Activated CD4-positive, alpha-beta T cell treated with anti-CD3 and anti-CD28 coated beads for 48 hours (primary cell): Measurements from ENCODE around the gene ZNF649.

Experiments
- DNase-seq: peaks from one replicate; pipeline ENCODE4 v3.0.0-alpha.2; 2020

Gene ZNF649

GRCh38 chr19:51887522-51888498 lies 17.0 kb downstream of the ZNF649 start, which contains the start of gene ZNF577:
ZNF577 (minus strand) TSS chr19:51887951; CDS start chr19:51880382, 7,569 bp downstream.
- DNase-seq = peak; percentile 83

DNA sequence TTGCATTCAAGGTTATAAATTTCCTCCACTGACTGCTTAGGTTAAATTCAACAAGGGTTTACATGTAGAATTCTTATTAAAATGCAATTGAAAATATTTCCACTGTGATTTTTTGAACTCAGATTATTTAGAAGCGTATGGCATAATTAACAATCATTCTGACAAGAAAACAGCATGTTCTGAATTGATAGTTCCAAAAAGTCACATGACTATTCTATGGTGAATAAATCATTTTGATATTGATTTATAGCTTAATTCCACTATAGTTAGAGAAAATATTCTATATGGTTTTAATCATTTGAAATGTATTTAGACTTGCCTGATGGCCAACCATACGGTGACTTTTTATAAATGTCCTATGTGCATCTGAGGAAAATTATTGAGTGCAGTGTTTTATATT lies 20.1 kb downstream of the ZNF649 start:
- DNase-seq = no peak

DNA sequence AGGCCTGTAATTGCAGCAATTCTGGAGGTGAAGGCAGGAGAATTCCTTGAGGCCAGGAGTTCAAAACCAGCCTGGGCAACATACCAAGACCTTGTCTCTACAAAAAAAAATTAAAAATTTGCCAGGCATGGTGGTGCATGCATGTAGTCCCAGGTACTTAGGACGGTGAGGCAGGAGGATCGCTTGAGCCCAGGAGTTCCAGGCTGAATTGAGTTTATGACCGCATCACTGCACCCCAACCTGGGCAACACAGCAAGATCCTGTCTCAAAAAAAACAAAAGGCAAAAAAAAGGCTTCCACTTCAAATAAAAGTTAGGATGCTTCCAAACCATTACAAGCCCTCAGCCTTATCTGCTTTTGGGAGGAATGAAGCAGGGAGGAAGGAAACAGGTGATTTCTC lies 22.3 kb downstream of the ZNF649 start:
- no peak for DNase-seq

DNA sequence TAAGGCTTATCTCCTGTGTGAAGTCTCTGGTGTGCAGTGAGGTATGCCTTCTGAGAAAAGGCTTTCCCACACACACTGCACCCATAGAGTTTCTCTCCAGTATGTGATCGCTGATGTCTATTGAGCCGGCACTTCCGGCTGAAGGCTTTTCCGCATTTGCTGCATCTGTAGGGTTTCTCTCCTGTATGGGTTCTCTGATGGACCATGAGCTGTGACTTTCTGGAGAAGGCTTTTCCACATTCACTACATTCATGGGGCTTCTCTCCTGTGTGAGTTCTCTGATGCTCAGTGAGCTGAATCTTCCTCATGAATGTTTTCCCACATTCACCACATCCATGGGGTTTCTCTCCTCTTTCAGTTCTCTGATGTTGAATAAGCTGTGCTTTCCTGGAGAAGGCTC lies 31.7 kb downstream of the ZNF649 start:
- no peak for DNase-seq

DNA sequence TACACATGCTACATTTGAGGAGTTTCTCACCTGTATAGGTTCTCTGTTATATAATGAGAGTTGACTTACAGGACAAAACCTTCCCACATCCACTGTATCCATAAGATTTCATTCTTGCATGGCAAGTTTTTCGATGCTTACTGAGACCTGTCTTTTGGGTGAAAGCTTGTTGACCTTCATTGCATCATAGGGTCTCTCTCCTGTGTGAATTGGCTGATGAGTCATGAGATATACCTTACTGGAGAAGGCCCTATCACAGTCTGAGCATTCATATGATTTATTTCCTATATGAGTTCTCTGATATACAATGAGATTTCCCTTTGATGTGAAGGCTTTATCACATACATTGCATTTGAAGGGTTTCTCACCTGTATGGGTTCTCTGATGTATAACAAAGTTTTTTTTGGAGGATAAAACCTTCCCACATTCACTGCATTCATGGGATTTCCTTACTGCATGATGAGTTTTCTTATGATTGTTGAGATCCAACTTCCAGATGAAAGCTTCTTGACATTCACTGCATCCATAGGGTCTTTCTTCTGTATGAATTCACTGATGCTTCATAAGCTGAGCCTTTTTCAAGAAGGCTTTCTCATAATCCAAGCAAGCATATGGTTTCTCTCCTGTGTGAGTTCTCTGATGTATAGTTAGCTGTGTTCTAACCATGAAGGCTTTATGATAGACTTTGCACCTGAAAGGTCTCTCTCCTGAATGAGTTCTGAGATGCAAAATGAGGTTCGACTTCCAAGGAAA lies 42.8 kb downstream of the ZNF649 start:
- no peak for DNase-seq
